GM19468 (cell line): ENCODE measurements around the gene ITGA7.
A peak's percentile ranks its signal among the peaks of the same experiment; 100 is the strongest.

Source experiments
- ATAC-seq: cut with Tn5 transposase; IDR thresholded peaks from one replicate; pipeline ENCODE4 v1.9.1; 2021; ENCODE audit warnings: mild to moderate bottlenecking, moderate library complexity, moderate number of reproducible peaks; ENCODE audit not compliant: unreplicated experiment; ENCODE audit errors: extremely low read depth

ITGA7 gene

GRCh38 chr12:55687746-55688145 is 20.0 kb downstream of the ITGA7 start:
- ATAC-seq = no peak

- no peak for ATAC-seq
Measured at GRCh38 chr12:55686366-55687010, 21.2 kb downstream of the ITGA7 start.

- ATAC-seq = no peak
Measured at GRCh38 chr12:55685671-55686070, 22.0 kb downstream of the ITGA7 start.

GRCh38 chr12:55684761-55685370 is 22.8 kb downstream of the ITGA7 start:
- no peak for ATAC-seq

- no peak for ATAC-seq
Measured at GRCh38 chr12:55683676-55684075, 24.0 kb downstream of the ITGA7 start.

- no peak for ATAC-seq
Measured at GRCh38 chr12:55682087-55682796, 25.5 kb downstream of the ITGA7 start.

GRCh38 chr12:55681142-55682077 is 26.3 kb downstream of the ITGA7 start:
- no peak for ATAC-seq

GRCh38 chr12:55679691-55680090 is 28.0 kb downstream of the ITGA7 start:
- no peak for ATAC-seq

GRCh38 chr12:55676707-55677106 is 31.0 kb downstream of the ITGA7 start:
- no peak for ATAC-seq

- no peak for ATAC-seq
Measured at GRCh38 chr12:55675666-55676065, 32.0 kb downstream of the ITGA7 start.

- peak; percentile 99 for ATAC-seq
Measured at GRCh38 chr12:55673638-55674037, 34.1 kb downstream of the ITGA7 start.

- no peak for ATAC-seq
Measured at GRCh38 chr12:55671746-55672145, 36.0 kb downstream of the ITGA7 start.

- ATAC-seq = no peak
Measured at GRCh38 chr12:55670276-55670675, 37.4 kb downstream of the ITGA7 start.

GRCh38 chr12:55666508-55666907 is 41.2 kb downstream of the ITGA7 start:
- no peak for ATAC-seq

GRCh38 chr12:55664826-55665225 is 42.9 kb downstream of the ITGA7 start:
- ATAC-seq = no peak

GRCh38 chr12:55663391-55663790 is 44.3 kb downstream of the ITGA7 start:
- no peak for ATAC-seq

- ATAC-seq = no peak
Measured at GRCh38 chr12:55659486-55660385, 48.0 kb downstream of the ITGA7 start.

GRCh38 chr12:55658635-55659391 is 48.9 kb downstream of the ITGA7 start:
- no peak for ATAC-seq

GRCh38 chr12:55658212-55658611 is 49.5 kb downstream of the ITGA7 start:
- no peak for ATAC-seq
